HK-2 (cell line): ENCODE measurements around the gene NLK.
"Not testable (repeated sequence)": the region's sequence is repeated elsewhere in the genome, so short reads cannot be mapped to it uniquely, and the experiment has no call there.

Experiments
- DNase-seq: peaks from one replicate; pipeline ENCODE4 v3.0.0-alpha.2; 2018; ENCODE audit not compliant: unreplicated experiment

NLK gene

GRCh38 chr17:28230607-28231006 lies 188.1 kb downstream of the NLK start:
- DNase-seq, result not testable (repeated sequence)

- not testable (repeated sequence) for DNase-seq
Measured at GRCh38 chr17:28231624-28232023, 189.1 kb downstream of the NLK start.

- DNase-seq, result not testable (repeated sequence)
Measured at GRCh38 chr17:28232966-28233870, 190.7 kb downstream of the NLK start.

GRCh38 chr17:28233872-28234856 lies 191.7 kb downstream of the NLK start:
- not testable (repeated sequence) for DNase-seq

DNA sequence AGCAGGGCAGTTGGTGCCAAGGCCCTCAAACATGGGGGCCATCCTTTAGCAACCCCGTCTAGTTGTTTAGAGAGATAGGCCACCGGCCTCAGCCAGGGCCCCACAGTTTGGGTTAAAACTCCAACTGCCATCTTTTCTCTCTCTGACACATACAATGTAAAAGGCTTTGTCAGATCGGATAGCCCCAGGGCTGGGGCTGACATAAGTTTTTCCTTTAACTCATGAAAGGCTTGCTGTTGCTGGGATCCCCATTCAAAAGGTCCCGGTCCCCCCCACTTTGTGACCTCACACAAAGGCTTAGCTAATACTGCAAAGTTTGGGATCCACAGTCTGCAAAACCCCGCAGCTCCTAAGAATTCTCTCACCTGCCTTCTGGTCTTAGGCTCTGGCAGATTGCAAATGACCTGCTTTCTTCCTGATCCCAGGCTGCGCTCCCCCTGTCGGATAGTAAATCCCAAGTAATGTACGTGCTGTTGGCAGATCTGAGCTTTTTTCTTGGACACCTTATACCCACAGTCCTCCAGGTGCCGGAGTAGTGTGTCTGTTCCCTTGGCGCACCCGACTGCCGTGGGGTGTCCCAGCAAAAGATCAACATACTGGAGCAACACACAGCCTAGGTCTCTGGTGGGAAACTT lies 192.7 kb downstream of the NLK start:
- not testable (repeated sequence) for DNase-seq

- not testable (repeated sequence) for DNase-seq
Measured at GRCh38 chr17:28236033-28236653, 193.7 kb downstream of the NLK start.

GRCh38 chr17:28238547-28239270 lies 196.2 kb downstream of the NLK start:
- not testable (repeated sequence) for DNase-seq

GRCh38 chr17:28239271-28239624 lies 196.8 kb downstream of the NLK start:
- no peak for DNase-seq

DNA sequence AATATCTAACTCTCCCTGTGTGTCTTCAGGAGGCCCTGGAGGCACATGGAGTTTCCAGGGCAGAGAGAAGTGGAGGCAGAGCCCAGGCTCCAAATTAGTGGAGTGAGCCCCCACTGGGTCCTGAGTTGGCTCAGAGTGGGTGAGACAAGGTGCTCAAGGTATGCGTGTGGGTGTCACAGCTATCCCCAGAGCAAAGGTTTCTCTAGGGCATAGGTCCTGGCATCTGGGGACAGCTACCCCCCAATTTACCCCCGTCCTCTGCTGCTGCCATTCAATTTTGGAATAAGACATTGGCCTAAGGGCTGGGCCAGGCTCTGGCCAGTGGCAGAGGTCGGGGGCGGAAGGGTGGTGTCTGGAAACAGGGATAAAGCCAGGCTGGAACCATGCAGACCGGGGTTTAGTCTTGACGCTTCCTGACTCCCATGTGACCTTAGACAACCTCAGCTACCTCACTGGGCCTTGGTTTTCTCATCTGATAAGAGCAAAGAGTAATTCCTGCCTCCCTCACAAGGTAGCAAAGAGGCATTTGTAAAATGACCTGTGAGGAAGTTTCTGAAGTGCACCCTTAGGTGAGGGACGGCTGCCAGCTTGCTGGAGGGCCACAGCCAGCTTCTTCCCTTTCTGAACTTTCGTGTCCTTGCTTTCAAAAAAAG lies 198.3 kb downstream of the NLK start:
- no peak for DNase-seq

- DNase-seq, result no peak
Measured at GRCh38 chr17:28242791-28243190, 200.3 kb downstream of the NLK start.

DNA sequence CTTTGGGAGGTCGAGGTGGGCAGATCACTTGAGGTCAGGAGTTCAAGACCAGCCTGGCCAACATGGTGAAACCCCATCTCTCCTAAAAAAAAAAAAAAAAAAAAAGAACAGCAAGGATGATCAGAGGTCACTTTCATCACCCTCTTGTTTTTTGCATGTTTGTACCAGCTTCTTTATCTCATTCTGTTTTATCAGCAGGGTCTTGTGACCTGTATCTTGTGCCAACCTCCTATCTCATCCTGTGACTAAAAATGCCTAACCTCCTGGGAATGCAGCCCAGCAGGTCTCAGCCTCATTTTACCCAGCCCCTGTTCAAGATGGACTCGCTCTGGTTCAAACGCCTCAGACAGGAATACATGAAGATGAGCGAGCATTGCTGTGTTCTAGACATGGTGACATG lies 200.8 kb downstream of the NLK start:
- not testable (repeated sequence) for DNase-seq

GRCh38 chr17:28244446-28244845 lies 202.0 kb downstream of the NLK start:
- no peak for DNase-seq
